ENCODE measurements around the gene TOMM5. TPM values are rescaled to one million over a fixed set of nuclear protein-coding genes. Genes with fewer than 3 reads are reported as not detected.

Gene TOMM5
- total RNA-seq, 1 experiment from 2014 or later: 252 TPM

GRCh38 chr9:37640246-37640645 lies 47.8 kb upstream of the TOMM5 start:
- H3K4me2 ChIP-seq (ENCODE audit: low read length): no peak overlapping the region
- H3K4me3 ChIP-seq (ENCODE audit: low read length): no peak overlapping the region
- peaks cover 21% of the 10 kb centered on the region for H3K27me3 ChIP-seq (ENCODE audit: low read length)
- DNase-seq (no peak), ATAC-seq (no peak)
- no TSS peak for BruUV-seq (replicated peaks)
- H3K79me2 ChIP-seq (ENCODE audit: low read length): no peaks in the 10 kb centered on the region
- H4K20me1 ChIP-seq (ENCODE audit: low read length): no peaks in the 10 kb centered on the region
- H2AFZ ChIP-seq (ENCODE audit: low read length): no peak overlapping the region
- POLR2A ChIA-PET (ENCODE audit: unreplicated experiment): no interaction called here
- H3F3A ChIP-seq (ENCODE audit: low read length, unreplicated experiment): no peaks in the 10 kb centered on the region
- H3K9me2 ChIP-seq (replicated peaks; ENCODE audit: low read length): no peaks in the 10 kb centered on the region
- no peaks in the 10 kb centered on the region for H3K9me3 ChIP-seq (ENCODE audit: low read length)
- H3K4me1 ChIP-seq (ENCODE audit: insufficient read depth, low read length): no peaks in the 10 kb centered on the region
- TF ChIP-seq EZH2phosphoT487 (IDR thresholded peaks at IDR 0.05; ENCODE audit: borderline replicate concordance, low read length) (no peak), EZH2 (IDR thresholded peaks at IDR 0.05; ENCODE audit: low read length, unreplicated experiment) (no peak), CTCF (conservative IDR thresholded peaks at IDR 0.05; ENCODE audit: low read depth, low read length) (no peak)
- H3K9ac ChIP-seq (ENCODE audit: low read length): no peak overlapping the region
- CTCF ChIA-PET: no interaction called here
- intact Hi-C loops (cut with micrococcal nuclease): no loop called here
- no peaks in the 10 kb centered on the region for H3K36me3 ChIP-seq (ENCODE audit: low read depth, low read length)
- no peak overlapping the region for H3K27ac ChIP-seq (ENCODE audit: low read length)

GRCh38 chr9:37639841-37640240 lies 47.4 kb upstream of the TOMM5 start:
- ATAC-seq (no peak), DNase-seq (no peak)
- H3K9me3 ChIP-seq (ENCODE audit: low read length): no peaks in the 10 kb centered on the region
- no peaks in the 10 kb centered on the region for H3K4me1 ChIP-seq (ENCODE audit: insufficient read depth, low read length)
- H3K36me3 ChIP-seq (ENCODE audit: low read depth, low read length): no peaks in the 10 kb centered on the region
- H3K79me2 ChIP-seq (ENCODE audit: low read length): no peaks in the 10 kb centered on the region
- H4K20me1 ChIP-seq (ENCODE audit: low read length): no peaks in the 10 kb centered on the region
- ChIA-PET POLR2A (ENCODE audit: unreplicated experiment) (no interaction called here), CTCF (no interaction called here)
- H3K4me2 ChIP-seq (ENCODE audit: low read length): no peak overlapping the region
- BruUV-seq (replicated peaks): no TSS peak
- no peaks in the 10 kb centered on the region for H3K9me2 ChIP-seq (replicated peaks; ENCODE audit: low read length)
- no peaks in the 10 kb centered on the region for H3F3A ChIP-seq (ENCODE audit: low read length, unreplicated experiment)
- TF ChIP-seq CTCF (conservative IDR thresholded peaks at IDR 0.05; ENCODE audit: low read depth, low read length) (no peak), EZH2 (IDR thresholded peaks at IDR 0.05; ENCODE audit: low read length, unreplicated experiment) (no peak), EZH2phosphoT487 (IDR thresholded peaks at IDR 0.05; ENCODE audit: borderline replicate concordance, low read length) (no peak)
- H3K27me3 ChIP-seq (ENCODE audit: low read length): peaks cover 17% of the 10 kb centered on the region
- intact Hi-C loops (cut with micrococcal nuclease): no loop called here
- no peak overlapping the region for H3K4me3 ChIP-seq (ENCODE audit: low read length)
- H3K9ac ChIP-seq (ENCODE audit: low read length): no peak overlapping the region
- H2AFZ ChIP-seq (ENCODE audit: low read length): no peak overlapping the region
- no peak overlapping the region for H3K27ac ChIP-seq (ENCODE audit: low read length)

- Histone ChIP-seq H3K27me3 (ENCODE audit: low read length) (peaks cover 13% of the 10 kb centered on the region), H3K4me2 (ENCODE audit: low read length) (no peak overlapping the region), H3K9ac (ENCODE audit: low read length) (no peak overlapping the region), H3K4me3 (ENCODE audit: low read length) (no peak overlapping the region), H4K20me1 (ENCODE audit: low read length) (no peaks in the 10 kb centered on the region), H3F3A (ENCODE audit: low read length, unreplicated experiment) (no peaks in the 10 kb centered on the region), H2AFZ (ENCODE audit: low read length) (no peak overlapping the region), H3K36me3 (ENCODE audit: low read depth, low read length) (no peaks in the 10 kb centered on the region), H3K79me2 (ENCODE audit: low read length) (no peaks in the 10 kb centered on the region), H3K4me1 (ENCODE audit: insufficient read depth, low read length) (no peaks in the 10 kb centered on the region), H3K27ac (ENCODE audit: low read length) (no peak overlapping the region), H3K9me3 (ENCODE audit: low read length) (no peaks in the 10 kb centered on the region), H3K9me2 (replicated peaks; ENCODE audit: low read length) (no peaks in the 10 kb centered on the region)
- POLR2A ChIA-PET (ENCODE audit: unreplicated experiment): interaction anchor here (0.5 kb wide), 1 partner anchor 351 kb away, joined by 4 read pairs; no protein-coding TSS in a partner anchor
- no TSS peak for BruUV-seq (replicated peaks)
- CTCF ChIA-PET: no interaction called here
- no peak for ATAC-seq
- no peak for DNase-seq
- TF ChIP-seq EZH2 (IDR thresholded peaks at IDR 0.05; ENCODE audit: low read length, unreplicated experiment) (no peak), CTCF (conservative IDR thresholded peaks at IDR 0.05; ENCODE audit: low read depth, low read length) (no peak), EZH2phosphoT487 (IDR thresholded peaks at IDR 0.05; ENCODE audit: borderline replicate concordance, low read length) (no peak)
- intact Hi-C loops (cut with micrococcal nuclease): no loop called here
Observed at GRCh38 chr9:37639109-37639762, 46.8 kb upstream of the TOMM5 start.

Measured in PC-3 (cell line).